Right lobe of liver (tissue), 4 donors: ENCODE results near the gene NUDT5.

Experiments
- POLR2A ChIP-seq: fragments of 450-650 bp; IDR thresholded peaks from one replicate; pipeline ENCODE4 v1.6.1; 2017; ENCODE audit warnings: antibody characterized with exemption, mild to moderate bottlenecking
- TF ChIP-seq, protein P1 (sequence below), 4 donors: fragments of 200-600 bp in 3 of 4; fragments of 450-650 bp in 1 of 4; IDR thresholded peaks; one replicate each; pipeline versions ENCODE4 v1.5.1 to v1.8.0; 2016 to 2022; ENCODE audit warnings: antibody characterized with exemption in 4 of 4, mild to moderate bottlenecking in 2 of 4
- donor health status: DM: no; HTN: no; CAD: no.
- donor health status: DM: no; HTN: no; CAD: no.
- donor health status: DM: no; HTN: yes; CAD: no.

DNA sequence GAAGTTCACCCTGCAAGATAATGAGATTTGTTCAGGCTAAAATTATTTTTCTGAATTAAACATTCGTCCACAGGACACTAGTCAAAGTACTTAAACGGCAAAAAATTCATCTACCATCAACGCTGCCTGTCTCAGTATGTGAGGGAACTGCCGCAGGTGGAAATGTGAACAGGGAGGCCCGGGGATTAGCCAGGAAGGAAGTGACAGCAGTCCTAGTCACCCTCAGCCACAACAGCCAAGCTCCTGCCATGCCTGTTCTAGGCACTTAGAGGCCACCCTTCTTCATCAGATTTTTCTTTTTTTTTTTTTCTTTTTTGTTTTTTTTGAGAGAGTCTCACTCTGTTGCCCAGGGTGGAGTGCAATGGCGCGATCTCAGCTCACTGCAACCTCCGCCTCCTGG is 9.4 kb downstream of the NUDT5 start:
- TF ChIP-seq, protein P1, sequence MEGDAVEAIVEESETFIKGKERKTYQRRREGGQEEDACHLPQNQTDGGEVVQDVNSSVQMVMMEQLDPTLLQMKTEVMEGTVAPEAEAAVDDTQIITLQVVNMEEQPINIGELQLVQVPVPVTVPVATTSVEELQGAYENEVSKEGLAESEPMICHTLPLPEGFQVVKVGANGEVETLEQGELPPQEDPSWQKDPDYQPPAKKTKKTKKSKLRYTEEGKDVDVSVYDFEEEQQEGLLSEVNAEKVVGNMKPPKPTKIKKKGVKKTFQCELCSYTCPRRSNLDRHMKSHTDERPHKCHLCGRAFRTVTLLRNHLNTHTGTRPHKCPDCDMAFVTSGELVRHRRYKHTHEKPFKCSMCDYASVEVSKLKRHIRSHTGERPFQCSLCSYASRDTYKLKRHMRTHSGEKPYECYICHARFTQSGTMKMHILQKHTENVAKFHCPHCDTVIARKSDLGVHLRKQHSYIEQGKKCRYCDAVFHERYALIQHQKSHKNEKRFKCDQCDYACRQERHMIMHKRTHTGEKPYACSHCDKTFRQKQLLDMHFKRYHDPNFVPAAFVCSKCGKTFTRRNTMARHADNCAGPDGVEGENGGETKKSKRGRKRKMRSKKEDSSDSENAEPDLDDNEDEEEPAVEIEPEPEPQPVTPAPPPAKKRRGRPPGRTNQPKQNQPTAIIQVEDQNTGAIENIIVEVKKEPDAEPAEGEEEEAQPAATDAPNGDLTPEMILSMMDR (IDR thresholded peaks at IDR 0.05): no peak
- TF ChIP-seq POLR2A: no peak
